GM12878 (cell line): Measurements from ENCODE around the gene JDP2. TPM values are rescaled to one million over a fixed set of nuclear protein-coding genes. Genes with fewer than 3 reads are reported as not detected.

ENCODE experiments used
- ATAC-seq: fragments of 200-7000 bp; cut with Tn5 transposase; 3 replicates; pipeline ENCODE4 v1.9.1; 2020; ENCODE audit warnings: mild to moderate bottlenecking, moderate library complexity
- BruUV-seq: library from RNA; stranded (reverse); fragments of 400-500 nt; replicated peaks from 2 replicates; lab custom pipeline; 2021; lab: Mats Ljungman, UMichigan
- CTCF ChIA-PET: fragments of 300-600 bp; sonication (Branson Sonifier 250); formaldehyde crosslinking; extraction: SDS; loops from one replicate; lab custom pipeline; 2021; ENCODE audit warnings: inconsistent platforms; lab: Yijun Ruan, JAX
- POLR2A ChIA-PET: fragments of 350-600 bp; formaldehyde crosslinking; extraction: SDS; loops from one replicate; lab custom pipeline; 2021; ENCODE audit warnings: inconsistent platforms; lab: Charles Lee
- RAD21 ChIA-PET: fragments of 300-600 bp; sonication (Branson Sonifier 250); formaldehyde crosslinking; loops from one replicate; lab custom pipeline; 2023; ENCODE audit warnings: antibody characterized with exemption; ENCODE audit not compliant: unreplicated experiment; lab: Charles Lee
- SMC1A ChIA-PET: fragments of 300-600 bp; sonication (Branson Sonifier 250); formaldehyde crosslinking; loops from one replicate; lab custom pipeline; 2023; ENCODE audit not compliant: unreplicated experiment, uncharacterized antibody; lab: Charles Lee
- DNase-seq: peaks from one replicate; pipeline ENCODE4 v3.0.0-alpha.2; 2011; ENCODE audit warnings: low read depth, low spot score
- FAIRE-seq: peaks from 3 replicates; lab custom pipeline; 2011; peaks lifted over from hg19 to GRCh38; lab: Jason Lieb, UNC
- H2AFZ ChIP-seq: 2 replicates; pipeline ENCODE4 v1.6.0; 2011; ENCODE audit warnings: low read depth, low read length, control low read depth; ENCODE audit not compliant: control insufficient read depth
- H3K27ac ChIP-seq: 2 replicates; pipeline ENCODE4 v1.5.1; 2011; ENCODE audit warnings: control low read depth; ENCODE audit not compliant: control insufficient read depth, insufficient read depth
- H3K27me3 ChIP-seq, 2 experiments: replicated peaks in 1 of 2; 2 replicates each; pipeline versions ENCODE4 v1.6.0 to v1.6.1; 2011; ENCODE audit warnings: low read length in 1 of 2; ENCODE audit not compliant: control insufficient read depth in 2 of 2, insufficient read depth in 2 of 2
- H3K36me3 ChIP-seq, 2 experiments: 2 replicates each; pipeline ENCODE4 v1.5.1; 2011; ENCODE audit warnings: low read length in 1 of 2; ENCODE audit not compliant: control insufficient read depth in 2 of 2, insufficient read depth in 2 of 2
- H3K4me1 ChIP-seq: 2 replicates; pipeline ENCODE4 v1.6.1; 2011; ENCODE audit warnings: mild to moderate bottlenecking, low read length, moderate library complexity, mixed read lengths; ENCODE audit not compliant: control insufficient read depth, insufficient read depth
- H3K4me2 ChIP-seq: 2 replicates; pipeline ENCODE4 v1.6.0; 2011; ENCODE audit warnings: control low read depth; ENCODE audit not compliant: control insufficient read depth, insufficient read depth
- H3K4me3 ChIP-seq: fragments of 200-600 bp; sonication (generic); 2 replicates; pipeline ENCODE4 v1.5.1; 2016
- H3K79me2 ChIP-seq: 2 replicates; pipeline ENCODE4 v1.6.0; 2011; ENCODE audit warnings: low read length; ENCODE audit not compliant: control insufficient read depth, insufficient read depth
- H3K9ac ChIP-seq: 2 replicates; pipeline ENCODE4 v1.8.0; 2011; ENCODE audit warnings: low read length, control low read depth, mixed read lengths; ENCODE audit not compliant: control insufficient read depth, insufficient read depth
- H3K9me3 ChIP-seq: replicated peaks from 3 replicates; pipeline ENCODE4 v1.5.1; 2011; ENCODE audit warnings: mild to moderate bottlenecking, low read length; ENCODE audit not compliant: control insufficient read depth, insufficient read depth
- H4K20me1 ChIP-seq: 2 replicates; pipeline ENCODE4 v1.6.0; 2011; ENCODE audit not compliant: control insufficient read depth, insufficient read depth
- CHD2 ChIP-seq: IDR thresholded peaks from 2 replicates; pipeline ENCODE4 v1.6.1; 2011; ENCODE audit warnings: low read depth, low read length, improper control_type of control experiment, borderline replicate concordance
- ESRRA ChIP-seq: IDR thresholded peaks from 2 replicates; pipeline ENCODE4 v1.6.1; 2012; ENCODE audit warnings: mild to moderate bottlenecking, low read length, improper control_type of control experiment
- GABPA ChIP-seq: IDR thresholded peaks from 2 replicates; pipeline ENCODE4 v1.6.1; 2014; ENCODE audit warnings: antibody characterized with exemption, low read depth, mild to moderate bottlenecking, inconsistent platforms
- MTA2 ChIP-seq: fragments of 450-650 bp; IDR thresholded peaks from 2 replicates; pipeline ENCODE4 v1.6.1; 2016; ENCODE audit warnings: low read depth, mild to moderate bottlenecking, moderate library complexity
- PKNOX1 ChIP-seq: fragments of 450-650 bp; IDR thresholded peaks from 2 replicates; pipeline ENCODE4 v1.6.1; 2016; ENCODE audit warnings: mild to moderate bottlenecking
- PRDM15 ChIP-seq: fragments of 450-650 bp; formaldehyde crosslinking; IDR thresholded peaks from 2 replicates; pipeline ENCODE4 v1.4.0; 2020; ENCODE audit warnings: mild to moderate bottlenecking, moderate library complexity
- SKIL ChIP-seq: fragments of 450-650 bp; IDR thresholded peaks from 2 replicates; pipeline ENCODE4 v1.6.1; 2017; ENCODE audit warnings: mild to moderate bottlenecking, low read depth, inconsistent platforms; ENCODE audit not compliant: poor library complexity, severe bottlenecking
- ZBED1 ChIP-seq: IDR thresholded peaks from 2 replicates; pipeline ENCODE4 v1.6.1; 2016; ENCODE audit warnings: borderline replicate concordance
- WGBS: methylation state at CpG from one replicate; pipeline ENCODE4 v1.1.6; 2016; ENCODE audit warnings: low lambda C conversion rate; ENCODE audit not compliant: insufficient replicate concordance, insufficient coverage; ENCODE audit errors: missing lambda C conversion rate; 5-methylcytosine and 5-hydroxymethylcytosine counted together
- in situ Hi-C: fragments of 300-500 bp; cut with MboI; formaldehyde crosslinking; loops from 9 replicates; pipeline ENCODE4 v1.14.3; 2018; ENCODE audit warnings: mixed read lengths
- intact Hi-C: fragments of 100-400 bp; cut with micrococcal nuclease; formaldehyde crosslinking; loops from one replicate; pipeline ENCODE4 v1.14.2; 2022; ENCODE audit not compliant: unreplicated experiment
- polyA plus RNA-seq, 11 experiments: library from polyadenylated mRNA; depleted of rRNA in 4 of 11; unstranded in 6 of 11; stranded (reverse) in 5 of 11; fragments of >200 nt; fragmentation: Nextera tagmentation in 4 of 11; fragmentation: Illumina TruSeq in 1 of 11; extraction: Ambion mirVana in 4 of 11; extraction: Trizol in 1 of 11; gene quantifications; 1 replicate in 1 of 11; 2 replicates in 10 of 11; pipeline versions ENCODE4 v1.2.1 to v1.2.3, GENCODE V29; 2011 to 2016; ENCODE audit warnings: inconsistent platforms in 2 of 11, missing spikeins in 2 of 11, low read depth in 1 of 11
- total RNA-seq, 4 experiments: library from RNA; depleted of rRNA in 3 of 4; stranded (reverse); fragments of >200 nt in 3 of 4; fragmentation: Illumina TruSeq in 1 of 4; extraction: Trizol in 1 of 4; gene quantifications; 2 replicates each; pipeline versions ENCODE4 v1.2.1 to v1.2.3, GENCODE V29; 2013 to 2021

JDP2 gene
- total and polyA plus RNA-seq, 10 of the 15 experiments (the other 5 are each of a cell fraction or from before 2014, with no cell fraction given), result 0.71 to 21.3 (median 11.2) TPM

DNA sequence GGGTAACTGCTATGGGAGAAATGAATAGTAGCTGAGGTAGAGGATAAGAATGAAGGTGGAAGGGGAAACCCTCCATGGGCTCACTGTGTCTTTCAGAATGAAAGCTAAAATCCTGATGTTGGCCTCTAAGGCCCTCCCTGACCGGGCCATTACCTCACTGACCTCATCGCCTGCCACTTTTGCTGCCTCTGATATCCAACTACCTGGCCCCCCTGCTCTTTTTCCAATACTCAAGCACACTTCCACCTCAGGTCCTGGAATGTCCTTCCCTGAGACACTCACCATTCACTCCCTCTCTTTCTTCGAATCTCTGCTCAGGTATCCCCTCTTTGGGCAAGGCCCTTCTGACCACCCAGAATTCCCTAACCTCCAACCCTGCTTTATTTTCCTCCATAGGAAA lies 93.0 kb downstream of the JDP2 start (continued):
- TF ChIP-seq PKNOX1 (no peak), GABPA (no peak), PRDM15 (no peak)

- H3K79me2 ChIP-seq, result peaks cover 87% of the 10 kb centered on the region
- H3K9ac ChIP-seq, result peak overlapping the region; percentile 90
- FAIRE-seq (no peak), ATAC-seq (peak; percentile 23), DNase-seq (no peak)
- 5% methylated on average over 11 of the region's 11 CpGs for WGBS
- BruUV-seq, result TSS peak; percentile 94
- H3K27ac ChIP-seq, result peak overlapping the region; percentile 93
- in situ Hi-C loops (no loop called here), intact Hi-C loops (loop anchor here (2.0 to 5.0 kb wide), 3 partner anchors 17 to 139 kb away; partner anchors contain the start of genes ERG28 and TTLL5)
- no peaks in the 10 kb centered on the region for H4K20me1 ChIP-seq
- ChIA-PET CTCF (interaction anchor here (0.8 to 21.2 kb wide), 9 partner anchors 10 to 218 kb away, joined by 3 to 520 read pairs (median 10); partner anchors contain the start of gene FLVCR2), RAD21 (interaction anchor here (0.6 to 21.5 kb wide), 20 partner anchors 13 to 218 kb away, joined by 3 to 645 read pairs (median 4); partner anchors contain the start of genes ERG28, JDP2 and TTLL5), POLR2A (interaction anchor here (0.8 to 19.7 kb wide), 16 partner anchors 9 to 139 kb away, joined by 3 to 385 read pairs (median 4); partner anchors contain the start of genes ERG28, FLVCR2 and TTLL5), SMC1A (interaction anchor here (0.6 to 19.9 kb wide), 14 partner anchors 8 to 364 kb away, joined by 3 to 619 read pairs (median 28); partner anchors contain the start of genes ERG28, FLVCR2 and TTLL5)
- H3K4me2 ChIP-seq, result peak overlapping the region; percentile 76
- peak overlapping the region; percentile 15 for H2AFZ ChIP-seq
- H3K9me3 ChIP-seq, result no peaks in the 10 kb centered on the region; the same call in 2 of the 3 replicates
- no peaks in the 10 kb centered on the region for H3K27me3 ChIP-seq
- H3K36me3 ChIP-seq, result peaks cover 1 to 3% of the 10 kb centered on the region in 2 experiments; a peak in 1 of 4 replicates
- H3K4me3 ChIP-seq, result peak overlapping the region; percentile 95
- H3K4me1 ChIP-seq, result peaks cover 37% of the 10 kb centered on the region
- TF ChIP-seq SKIL (no peak), MTA2 (no peak), ESRRA (0 out of 2 replicates have a peak, but pooled peaks have one; percentile 18), PKNOX1 (no peak), CHD2 (peak; percentile 20; the same call in 1 of the 2 replicates), ZBED1 (no peak)
These were observed 93.8 kb downstream of the JDP2 start for GRCh38 chr14:75521415-75522199.
